Measurements from ENCODE around the gene GINS1. TPM values are rescaled to one million over a fixed set of nuclear protein-coding genes. Genes with fewer than 3 reads are reported as not detected.

The GINS1 gene
- polyA plus RNA-seq, 1 of the 3 experiments (the other 2 are of a cell fraction), result 5.1 TPM

GRCh38 chr20:25459916-25460535, 52.6 kb downstream of the GINS1 start:
- TF ChIP-seq GABPA (IDR thresholded peaks at IDR 0.05; ENCODE audit: low read depth) (no peak), MEF2A (IDR thresholded peaks at IDR 0.05; ENCODE audit: borderline replicate concordance, low read depth) (no peak), RCOR1 (IDR thresholded peaks at IDR 0.05; ENCODE audit: low read length) (no peak), MXI1 (IDR thresholded peaks at IDR 0.05; ENCODE audit: low read depth, low read length) (no peak), TCF12 (IDR thresholded peaks at IDR 0.05) (no peak), USF2 (IDR thresholded peaks at IDR 0.05; ENCODE audit: borderline replicate concordance, low read depth, low read length) (no peak), PBX3 (IDR thresholded peaks at IDR 0.05) (no peak), RAD21 (IDR thresholded peaks at IDR 0.05; ENCODE audit: low read length) (no peak), JUND (IDR thresholded peaks at IDR 0.05) (no peak), EP300 (IDR thresholded peaks at IDR 0.05; ENCODE audit: borderline replicate concordance in 1 of 2, low read depth in 1 of 2, low read length in 1 of 2) (no peak)
- 64% methylated on average over 5 of the region's 12 CpGs for WGBS (ENCODE audit: low lambda C conversion rate)
- Histone ChIP-seq H3K79me2 (ENCODE audit: insufficient read depth) (no peaks in the 10 kb centered on the region), H2AFZ (ENCODE audit: low read depth) (no peak overlapping the region), H3K9me3 (no peaks in the 10 kb centered on the region), H3K9ac (no peak overlapping the region), H3K27me3 (ENCODE audit: insufficient read depth) (no peaks in the 10 kb centered on the region), H3K4me1 (ENCODE audit: control insufficient read depth in 1 of 2, insufficient read depth in 2 of 2, low read depth in 1 of 2, low read length in 1 of 2) (peaks cover 0 to 7% of the 10 kb centered on the region in 2 experiments; a peak in 1 of 4 replicates), H3K36me3 (replicated peaks in 1 of 2; ENCODE audit: control insufficient read depth in 1 of 2, insufficient read depth in 2 of 2, low read length in 1 of 2) (peaks cover 10 to 39% of the 10 kb centered on the region in 2 experiments), H3K27ac (ENCODE audit: low read depth in 2 of 2, low read length in 1 of 2) (no peak overlapping the region), H4K20me1 (ENCODE audit: insufficient read depth) (no peaks in the 10 kb centered on the region), H3K9me2 (no peaks in the 10 kb centered on the region), H3K4me2 (no peak overlapping the region), H3K4me3 (ENCODE audit: low read depth in 2 of 2, low read length in 1 of 2) (no peak overlapping the region), H3F3A (replicated peaks; ENCODE audit: insufficient read depth) (no peaks in the 10 kb centered on the region)
- no peak for DNase-seq
- CTCF ChIA-PET, result no interaction called here
- POLR2A ChIA-PET, result no interaction called here

GRCh38 chr20:25460566-25461280, 53.2 kb downstream of the GINS1 start:
- WGBS (ENCODE audit: low lambda C conversion rate), result 99% methylated on average over 10 of the region's 19 CpGs
- DNase-seq, result no peak
- POLR2A ChIA-PET, result no interaction called here

More at GRCh38 chr20:25460566-25461280, 53.2 kb downstream of the GINS1 start:
- H3K79me2 ChIP-seq (ENCODE audit: insufficient read depth), result no peaks in the 10 kb centered on the region
- no peaks in the 10 kb centered on the region for H3F3A ChIP-seq (replicated peaks; ENCODE audit: insufficient read depth)
- no peaks in the 10 kb centered on the region for H3K9me3 ChIP-seq
- H3K4me2 ChIP-seq, result no peak overlapping the region
- no peak overlapping the region for H3K27ac ChIP-seq (ENCODE audit: low read depth in 2 of 2, low read length in 1 of 2)
- H3K9ac ChIP-seq, result no peak overlapping the region
- CTCF ChIA-PET, result no interaction called here
- H3K36me3 ChIP-seq (replicated peaks in 1 of 2; ENCODE audit: control insufficient read depth in 1 of 2, insufficient read depth in 2 of 2, low read length in 1 of 2), result peaks cover 8 to 39% of the 10 kb centered on the region in 2 experiments
- no peaks in the 10 kb centered on the region for H4K20me1 ChIP-seq (ENCODE audit: insufficient read depth)
- H3K9me2 ChIP-seq, result no peaks in the 10 kb centered on the region
- peaks cover 0 to 14% of the 10 kb centered on the region in 2 experiments; a peak in 1 of 4 replicates for H3K4me1 ChIP-seq (ENCODE audit: control insufficient read depth in 1 of 2, insufficient read depth in 2 of 2, low read depth in 1 of 2, low read length in 1 of 2)
- no peaks in the 10 kb centered on the region for H3K27me3 ChIP-seq (ENCODE audit: insufficient read depth)
- no peak overlapping the region for H3K4me3 ChIP-seq (ENCODE audit: low read depth in 2 of 2, low read length in 1 of 2)
- TF ChIP-seq SIN3A (IDR thresholded peaks at IDR 0.05; ENCODE audit: borderline replicate concordance, low read depth, low read length) (no peak), FOXM1 (IDR thresholded peaks at IDR 0.05; ENCODE audit: low read depth) (no peak)
- no peak overlapping the region for H2AFZ ChIP-seq (ENCODE audit: low read depth)
